Measurements from ENCODE around the gene CDC42BPB.

DNA sequence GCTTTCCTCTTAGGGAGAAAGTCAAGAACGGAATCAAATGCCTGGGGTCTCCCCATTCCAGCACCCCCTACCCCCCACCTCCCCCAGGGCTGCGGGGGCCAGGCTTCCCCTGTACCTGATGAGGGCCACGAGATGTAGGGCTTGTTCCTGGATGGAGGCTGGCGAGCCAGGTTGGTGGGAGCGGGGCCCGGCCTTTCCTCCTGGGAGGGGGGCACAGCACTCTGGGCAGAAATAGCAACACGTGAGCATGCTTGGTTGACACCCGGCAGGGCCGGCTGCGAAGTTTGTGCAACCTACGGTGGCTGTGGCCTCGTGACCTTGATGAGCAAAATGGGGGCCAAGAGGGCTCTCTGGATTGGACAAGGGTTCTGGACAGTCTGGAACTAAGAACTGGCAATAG is 119.2 kb downstream of the CDC42BPB start:
- TF ChIP-seq, protein P1, sequence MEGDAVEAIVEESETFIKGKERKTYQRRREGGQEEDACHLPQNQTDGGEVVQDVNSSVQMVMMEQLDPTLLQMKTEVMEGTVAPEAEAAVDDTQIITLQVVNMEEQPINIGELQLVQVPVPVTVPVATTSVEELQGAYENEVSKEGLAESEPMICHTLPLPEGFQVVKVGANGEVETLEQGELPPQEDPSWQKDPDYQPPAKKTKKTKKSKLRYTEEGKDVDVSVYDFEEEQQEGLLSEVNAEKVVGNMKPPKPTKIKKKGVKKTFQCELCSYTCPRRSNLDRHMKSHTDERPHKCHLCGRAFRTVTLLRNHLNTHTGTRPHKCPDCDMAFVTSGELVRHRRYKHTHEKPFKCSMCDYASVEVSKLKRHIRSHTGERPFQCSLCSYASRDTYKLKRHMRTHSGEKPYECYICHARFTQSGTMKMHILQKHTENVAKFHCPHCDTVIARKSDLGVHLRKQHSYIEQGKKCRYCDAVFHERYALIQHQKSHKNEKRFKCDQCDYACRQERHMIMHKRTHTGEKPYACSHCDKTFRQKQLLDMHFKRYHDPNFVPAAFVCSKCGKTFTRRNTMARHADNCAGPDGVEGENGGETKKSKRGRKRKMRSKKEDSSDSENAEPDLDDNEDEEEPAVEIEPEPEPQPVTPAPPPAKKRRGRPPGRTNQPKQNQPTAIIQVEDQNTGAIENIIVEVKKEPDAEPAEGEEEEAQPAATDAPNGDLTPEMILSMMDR (IDR thresholded peaks at IDR 0.05), result no peak
- TF ChIP-seq POLR2AphosphoS5 (IDR thresholded peaks at IDR 0.05; ENCODE audit: low read depth, low read length), result no peak

Data from Panc1 (cell line).